IMR-90 (cell line): ENCODE measurements around the gene PLEK2. TPM values are rescaled to one million over a fixed set of nuclear protein-coding genes. Genes with fewer than 3 reads are reported as not detected.

Experiments
- ATAC-seq: fragments of 200-7000 bp; cut with Tn5 transposase; 2 replicates; pipeline ENCODE4 v1.9.1; 2020; ENCODE audit warnings: low read depth, mild to moderate bottlenecking, moderate library complexity
- BruUV-seq: library from RNA; stranded (reverse); fragments of 400-500 nt; replicated peaks from 2 replicates; lab custom pipeline; 2021; lab: Mats Ljungman, UMichigan
- CTCF ChIA-PET: fragments of 300-600 bp; formaldehyde crosslinking; extraction: SDS; loops from one replicate; lab custom pipeline; 2021; ENCODE audit warnings: antibody characterized with exemption; lab: Yijun Ruan, JAX
- POLR2A ChIA-PET: fragments of 300-600 bp; sonication (Branson Sonifier 250); formaldehyde crosslinking; loops from one replicate; lab custom pipeline; 2022; ENCODE audit warnings: antibody characterized with exemption; ENCODE audit not compliant: unreplicated experiment; lab: Charles Lee
- DNase-seq: peaks from one replicate; pipeline ENCODE4 v3.0.0; 2013
- H2AFZ ChIP-seq: replicated peaks from 2 replicates; pipeline ENCODE3; 2013; ENCODE audit warnings: low read length, mild to moderate bottlenecking; ENCODE audit not compliant: poor library complexity
- H2AK5ac ChIP-seq: 2 replicates; pipeline ENCODE4 v1.6.1; 2013; ENCODE audit warnings: low read depth, low read length, inconsistent platforms
- H2AK9ac ChIP-seq: replicated peaks from 2 replicates; pipeline ENCODE3; 2013; ENCODE audit warnings: mild to moderate bottlenecking, low read depth, low read length, moderate library complexity; ENCODE audit not compliant: poor library complexity
- H2BK120ac ChIP-seq: 2 replicates; pipeline ENCODE4 v1.6.1; 2013; ENCODE audit warnings: low read depth, low read length, inconsistent platforms
- H2BK15ac ChIP-seq: 3 replicates; pipeline ENCODE4 v1.6.1; 2013; ENCODE audit warnings: low read depth, low read length, inconsistent platforms
- H2BK20ac ChIP-seq: 2 replicates; pipeline ENCODE4 v1.6.1; 2013; ENCODE audit warnings: low read depth, mild to moderate bottlenecking, inconsistent platforms, low read length, moderate library complexity
- H2BK5ac ChIP-seq: 2 replicates; pipeline ENCODE4 v1.6.1; 2013; ENCODE audit warnings: mild to moderate bottlenecking, low read depth, low read length, inconsistent platforms; ENCODE audit not compliant: poor library complexity, severe bottlenecking
- H3K14ac ChIP-seq: replicated peaks from 2 replicates; pipeline ENCODE4 v1.6.1; 2013; ENCODE audit warnings: low read depth, low read length, inconsistent platforms
- H3K18ac ChIP-seq: 2 replicates; pipeline ENCODE4 v1.6.1; 2013; ENCODE audit warnings: low read depth, low read length, control low read depth
- H3K23ac ChIP-seq: 2 replicates; pipeline ENCODE4 v1.6.1; 2013; ENCODE audit warnings: low read depth, low read length, inconsistent platforms
- H3K27ac ChIP-seq: 2 replicates; pipeline ENCODE4 v1.5.1; 2013; ENCODE audit warnings: mild to moderate bottlenecking, control low read depth, low read length; ENCODE audit not compliant: insufficient read depth
- H3K27me3 ChIP-seq: 2 replicates; pipeline ENCODE4 v1.6.1; 2013; ENCODE audit warnings: low read length; ENCODE audit not compliant: control insufficient read depth, insufficient read depth
- H3K36me3 ChIP-seq: 2 replicates; pipeline ENCODE4 v1.6.1; 2013; ENCODE audit warnings: low read length, mixed read lengths; ENCODE audit not compliant: control insufficient read depth, insufficient read depth
- H3K4ac ChIP-seq: 2 replicates; pipeline ENCODE4 v1.6.1; 2013; ENCODE audit warnings: low read depth, low read length, inconsistent platforms
- H3K4me1 ChIP-seq: 2 replicates; pipeline ENCODE4 v1.6.1; 2013; ENCODE audit warnings: low read length, mixed read lengths; ENCODE audit not compliant: control insufficient read depth, insufficient read depth
- H3K4me2 ChIP-seq: 2 replicates; pipeline ENCODE4 v1.6.1; 2013; ENCODE audit warnings: low read depth, mild to moderate bottlenecking, control low read depth, low read length, moderate library complexity
- H3K4me3 ChIP-seq: 2 replicates; pipeline ENCODE4 v1.5.1; 2013; ENCODE audit warnings: low read depth, mild to moderate bottlenecking, control low read depth, low read length, moderate library complexity; ENCODE audit not compliant: insufficient read depth
- H3K56ac ChIP-seq: 2 replicates; pipeline ENCODE4 v1.6.1; 2013; ENCODE audit warnings: low read length, inconsistent platforms; ENCODE audit not compliant: insufficient read depth; ENCODE audit errors: extremely low read depth
- H3K79me1 ChIP-seq, 2 experiments: 2 replicates each; pipeline ENCODE4 v1.6.1; 2013; ENCODE audit warnings: low read length in 2 of 2, inconsistent platforms in 1 of 2, low read depth in 1 of 2
- H3K9ac ChIP-seq: 2 replicates; pipeline ENCODE4 v1.6.1; 2013; ENCODE audit warnings: low read depth, low read length, control low read depth
- H3K9me1 ChIP-seq: 2 replicates; pipeline ENCODE4 v1.6.1; 2013; ENCODE audit warnings: low read length, inconsistent platforms; ENCODE audit not compliant: insufficient read depth
- H3K9me3 ChIP-seq: 2 replicates; pipeline ENCODE4 v1.6.1; 2013; ENCODE audit warnings: low read length; ENCODE audit not compliant: control insufficient read depth, insufficient read depth
- H4K20me1 ChIP-seq: 2 replicates; pipeline ENCODE4 v1.6.1; 2013; ENCODE audit warnings: low read length, inconsistent platforms; ENCODE audit not compliant: insufficient read depth
- H4K5ac ChIP-seq: 2 replicates; pipeline ENCODE4 v1.6.1; 2013; ENCODE audit warnings: mild to moderate bottlenecking, low read depth, low read length, control low read depth
- H4K8ac ChIP-seq, 2 experiments: 2 replicates each; pipeline ENCODE4 v1.6.1; 2013; ENCODE audit warnings: low read depth in 2 of 2, low read length in 2 of 2, control low read depth in 1 of 2, inconsistent platforms in 1 of 2
- H4K91ac ChIP-seq: 2 replicates; pipeline ENCODE4 v1.6.1; 2013; ENCODE audit warnings: low read depth, low read length, inconsistent platforms; ENCODE audit not compliant: insufficient read depth
- ELK1 ChIP-seq: fragments of 150-350 bp; IDR thresholded peaks from 2 replicates; pipeline ENCODE4 v1.6.1; 2016; ENCODE audit warnings: low read depth, mild to moderate bottlenecking, low read length, moderate library complexity, borderline replicate concordance
- MAFK ChIP-seq: IDR thresholded peaks from 2 replicates; pipeline ENCODE4 v1.6.1; 2012; ENCODE audit warnings: low read depth, low read length, improper control_type of control experiment
- MAZ ChIP-seq: IDR thresholded peaks from 2 replicates; pipeline ENCODE4 v1.6.1; 2012; ENCODE audit warnings: low read depth, mild to moderate bottlenecking, low read length, improper control_type of control experiment, moderate library complexity, borderline replicate concordance
- MXI1 ChIP-seq: IDR thresholded peaks from 2 replicates; pipeline ENCODE4 v1.6.1; 2012; ENCODE audit warnings: low read depth, mild to moderate bottlenecking, low read length, moderate library complexity, borderline replicate concordance
- WGBS, 2 experiments: methylation state at CpG; one replicate each; pipeline versions ENCODE4 v1.1.5 to v1.1.7; 2013; ENCODE audit warnings: missing lambda C conversion rate in 2 of 2; ENCODE audit not compliant: insufficient read length in 1 of 2; ENCODE audit errors: extremely low coverage in 2 of 2; 5-methylcytosine and 5-hydroxymethylcytosine counted together
- dilution Hi-C: fragments of 300-500 bp; cut with HindIII; formaldehyde crosslinking; loops from one replicate; pipeline ENCODE4 v1.14.3; 2018; ENCODE audit warnings: low sequenced_read_pairs; ENCODE audit not compliant: unreplicated experiment
- in situ Hi-C: fragments of 300-500 bp; cut with MboI; formaldehyde crosslinking; loops from 3 replicates; pipeline ENCODE4 v1.14.3; 2019; ENCODE audit warnings: low sequenced_read_pairs, inconsistent platforms, mixed read lengths
- intact Hi-C: fragments of 100-400 bp; cut with micrococcal nuclease; formaldehyde crosslinking; loops from 2 replicates; pipeline ENCODE4 v1.10.0; 2022
- polyA plus RNA-seq, 3 experiments: library from polyadenylated mRNA; depleted of rRNA; stranded (reverse); fragments of >200 nt; gene quantifications; 2 replicates each; pipeline ENCODE4 v1.2.3, GENCODE V29; 2012; ENCODE audit warnings: low replicate concordance in 1 of 3
- total RNA-seq: library from RNA; depleted of rRNA; stranded (reverse); fragments of >200 nt; gene quantifications from 2 replicates; pipeline ENCODE4 v1.2.3, GENCODE V29; 2012

PLEK2 gene
- total and polyA plus RNA-seq, 2 of the 4 experiments (the other 2 are of a cell fraction), result 1.7 to 2.5 TPM

- intact Hi-C loops, result no loop called here
- no TSS peak for BruUV-seq
- H3K4me1 ChIP-seq, result no peaks in the 10 kb centered on the region
- no peaks in the 10 kb centered on the region for H3K9me1 ChIP-seq
- no peak overlapping the region for H3K9ac ChIP-seq
- H4K5ac ChIP-seq, result no peak overlapping the region
- no peak overlapping the region for H2BK120ac ChIP-seq
- DNase-seq, result no peak
- H3K79me1 ChIP-seq, result no peaks in the 10 kb centered on the region
- H3K56ac ChIP-seq, result no peak overlapping the region
- H3K27me3 ChIP-seq, result peaks cover 28% of the 10 kb centered on the region
- no peak overlapping the region for H3K4me2 ChIP-seq
- no peak overlapping the region for H4K91ac ChIP-seq
- H2AK9ac ChIP-seq, result no peak overlapping the region
- H3K27ac ChIP-seq, result no peak overlapping the region
- H3K9me3 ChIP-seq, result no peaks in the 10 kb centered on the region
- H4K8ac ChIP-seq, result no peak overlapping the region
- no peak overlapping the region for H3K14ac ChIP-seq
- no peak overlapping the region for H3K23ac ChIP-seq
- H2AFZ ChIP-seq, result no peak overlapping the region
- no peaks in the 10 kb centered on the region for H4K20me1 ChIP-seq
- no peak for TF ChIP-seq MAFK
- no peak for TF ChIP-seq MAZ
- TF ChIP-seq ELK1, result no peak
- no peak for TF ChIP-seq MXI1
- in situ Hi-C loops, result loop anchor here (10.0 to 25.0 kb wide), 2 partner anchors 108 to 265 kb away; partner anchors contain the start of gene RDH12
- WGBS, 2 experiments, result no CpG with 5 or more reads among the region's 1 CpG
- H2BK20ac ChIP-seq, result no peak overlapping the region
- no peaks in the 10 kb centered on the region for H3K36me3 ChIP-seq
- H2AK5ac ChIP-seq, result no peak overlapping the region
- no peak overlapping the region for H3K18ac ChIP-seq
- dilution Hi-C loops, result no loop called here
- H2BK5ac ChIP-seq, result no peak overlapping the region
- ATAC-seq, result no peak
- CTCF ChIA-PET, result interaction anchor here (1.2 kb wide), 1 partner anchor 20 kb away, joined by 4 read pairs; no protein-coding TSS in a partner anchor
- no peak overlapping the region for H3K4me3 ChIP-seq
- H3K4ac ChIP-seq, result no peak overlapping the region
- H2BK15ac ChIP-seq, result no peak overlapping the region
- POLR2A ChIA-PET, result no interaction called here
These were observed 35.0 kb upstream of the PLEK2 start for GRCh38 chr14:67447033-67447381.
